Heart left ventricle (tissue), 16 donors: ENCODE measurements around the gene LONRF2. TPM values are rescaled to one million over a fixed set of nuclear protein-coding genes. Genes with fewer than 3 reads are reported as not detected.
"Not testable (repeated sequence)": the region's sequence is repeated elsewhere in the genome, so short reads cannot be mapped to it uniquely, and the experiment has no call there.

ENCODE experiments used
- ATAC-seq, 4 donors: fragments of 200-7000 bp; cut with Tn5 transposase; one replicate each; pipeline ENCODE4 v1.9.1; 2020 to 2022; ENCODE audit warnings: moderate library complexity in 4 of 4, mild to moderate bottlenecking in 3 of 4, moderate number of reproducible peaks in 1 of 4
- DNase-seq, 5 donors: peaks; one replicate each; pipeline ENCODE4 v3.0.0-alpha.2; 2020
- H3K27ac ChIP-seq, 12 donors: fragments of 200-600 bp; sonication (generic) in 4 of 12; one replicate each; pipeline versions ENCODE4 v1.5.0 to v1.8.0; 2016 to 2022; ENCODE audit warnings: mild to moderate bottlenecking in 2 of 12
- H3K27me3 ChIP-seq, 9 donors: fragments of 200-600 bp; sonication (generic) in 2 of 9; one replicate each; pipeline versions ENCODE4 v1.5.1 to v1.8.0; 2016 to 2022; ENCODE audit warnings: mild to moderate bottlenecking in 3 of 9
- H3K36me3 ChIP-seq, 9 donors: fragments of 200-600 bp; sonication (generic) in 2 of 9; one replicate each; pipeline versions ENCODE4 v1.5.0 to v1.8.0; 2018 to 2022; ENCODE audit warnings: mild to moderate bottlenecking in 2 of 9
- H3K4me1 ChIP-seq, 12 donors: fragments of 200-600 bp; sonication (generic) in 4 of 12; one replicate each; pipeline versions ENCODE4 v1.5.0 to v1.8.0; 2016 to 2022; ENCODE audit warnings: mild to moderate bottlenecking in 3 of 12
- H3K4me3 ChIP-seq, 12 donors: fragments of 200-600 bp; sonication (generic) in 4 of 12; one replicate each; pipeline versions ENCODE4 v1.5.0 to v1.8.0; 2017 to 2022; ENCODE audit warnings: mild to moderate bottlenecking in 9 of 12, moderate library complexity in 4 of 12
- H3K9me3 ChIP-seq, 12 donors: fragments of 200-600 bp; sonication (generic) in 4 of 12; one replicate each; pipeline versions ENCODE4 v1.5.0 to v1.8.0; 2016 to 2022; ENCODE audit warnings: mild to moderate bottlenecking in 1 of 12
- POLR2A ChIP-seq, 2 donors: fragments of 450-650 bp; IDR thresholded peaks; one replicate each; pipeline ENCODE4 v1.6.1; 2017; ENCODE audit warnings: antibody characterized with exemption in 2 of 2, mild to moderate bottlenecking in 2 of 2, moderate library complexity in 2 of 2
- WGBS, 4 donors: extraction: QIAGEN DNeasy Blood & Tissue Kit in 2 of 4; methylation state at CpG; one replicate each; pipeline versions ENCODE4 v1.1.5 to v1.1.7; 2013 to 2018; 5-methylcytosine and 5-hydroxymethylcytosine counted together
- intact Hi-C, 10 donors: fragments of 100-400 bp; cut with DNase I; formaldehyde crosslinking; loops; one replicate each; pipeline versions ENCODE4 v1.11.1 to v1.14.2; 2022
- long read RNA-seq, 3 donors: library from polyadenylated mRNA; unstranded; transcript quantifications; one replicate each; pipeline ENCODE4 v2.0.0, GENCODE V29; 2020 to 2021
- polyA plus RNA-seq, 2 donors: library from polyadenylated mRNA; stranded (reverse); fragments of 200-250 nt; gene quantifications; one replicate each; pipeline ENCODE4 v1.2.3, GENCODE V29; 2013
- total RNA-seq, 9 donors: library from RNA; depleted of rRNA in 2 of 9; stranded (reverse); fragments of >200 nt in 2 of 9; fragmentation: NEBNext Ultra II Directional in 3 of 9; extraction: Animal tissue kit (Norgen Biotek cat#: 25700) in 3 of 9; gene quantifications; one replicate each; pipeline versions ENCODE4 v1.1.0 to v1.2.4, GENCODE V29; 2016 to 2023
- TF ChIP-seq, protein P1 (sequence below), 12 donors: fragments of 200-600 bp; sonication (generic) in 4 of 12; IDR thresholded peaks; one replicate each; pipeline versions ENCODE4 v1.5.0 to v1.8.0; 2018 to 2022; ENCODE audit warnings: antibody characterized with exemption in 12 of 12, mild to moderate bottlenecking in 5 of 12
- donor health status: ischemic (EF 13 %, LVEDD 7.1; RV severe dilation, severe dysfunction).
- donor health status: healthy with polysubstance abuse.
- donor health status: DM: no; HTN: yes; CAD: no.
- donor health status: DM: no; HTN: no; CAD: no.
- donor health status: ischemic (EF 25% LVEDD 6.9; RV normal size, moderate dysfunction).
- donor health status: ischemic (EF 25% LVEDD 5.7; RV mildly dilated, moderate dysfunction).
- donor health status: healthy.
- donor health status: DM: yes; HTN: yes; CAD: no.
- donor health status: ischemic (EF 35%, LVEDD 5.7; RV mildly dilated, moderate dysfunction).
- donor health status: nonischemic (EF 11% LVEDD 7.7; RV severe dilation, severe dysfunction).
- donor health status: DM: yes; HTN: yes; CAD: no.
- donor health status: PGD.
- donor health status: ischemic (EF 29% LVEDD 5.4; RV normal size, mild dysfunction).
- donor health status: nonischemic (EF 23%, LVEDD 6.1; RV moderate dilation, normal function).

Gene LONRF2
- total RNA-seq, result 10 to 100 TPM; 14.2 to 29.7 (median 21.1) TPM
- polyA plus RNA-seq, result 1 to 10 TPM; 2.4 to 3.0 TPM
- long read RNA-seq, donor 1, full-length matches to known transcripts, result 6 of 18 reads
- long read RNA-seq, donor 1, partial matches to known transcripts, result 1 of 18 reads
- long read RNA-seq, donor 1, other reads (novel, unspliced or antisense), result 11 of 18 reads
- long read RNA-seq, donor 2, partial matches to known transcripts, result 0 of 9 reads
- long read RNA-seq, donor 2, other reads (novel, unspliced or antisense), result 9 of 9 reads
- long read RNA-seq, donor 3, full-length matches to known transcripts, result 4 of 25 reads
- long read RNA-seq, donor 3, partial matches to known transcripts, result 4 of 25 reads
- long read RNA-seq, donor 3, other reads (novel, unspliced or antisense), result 17 of 25 reads

DNA sequence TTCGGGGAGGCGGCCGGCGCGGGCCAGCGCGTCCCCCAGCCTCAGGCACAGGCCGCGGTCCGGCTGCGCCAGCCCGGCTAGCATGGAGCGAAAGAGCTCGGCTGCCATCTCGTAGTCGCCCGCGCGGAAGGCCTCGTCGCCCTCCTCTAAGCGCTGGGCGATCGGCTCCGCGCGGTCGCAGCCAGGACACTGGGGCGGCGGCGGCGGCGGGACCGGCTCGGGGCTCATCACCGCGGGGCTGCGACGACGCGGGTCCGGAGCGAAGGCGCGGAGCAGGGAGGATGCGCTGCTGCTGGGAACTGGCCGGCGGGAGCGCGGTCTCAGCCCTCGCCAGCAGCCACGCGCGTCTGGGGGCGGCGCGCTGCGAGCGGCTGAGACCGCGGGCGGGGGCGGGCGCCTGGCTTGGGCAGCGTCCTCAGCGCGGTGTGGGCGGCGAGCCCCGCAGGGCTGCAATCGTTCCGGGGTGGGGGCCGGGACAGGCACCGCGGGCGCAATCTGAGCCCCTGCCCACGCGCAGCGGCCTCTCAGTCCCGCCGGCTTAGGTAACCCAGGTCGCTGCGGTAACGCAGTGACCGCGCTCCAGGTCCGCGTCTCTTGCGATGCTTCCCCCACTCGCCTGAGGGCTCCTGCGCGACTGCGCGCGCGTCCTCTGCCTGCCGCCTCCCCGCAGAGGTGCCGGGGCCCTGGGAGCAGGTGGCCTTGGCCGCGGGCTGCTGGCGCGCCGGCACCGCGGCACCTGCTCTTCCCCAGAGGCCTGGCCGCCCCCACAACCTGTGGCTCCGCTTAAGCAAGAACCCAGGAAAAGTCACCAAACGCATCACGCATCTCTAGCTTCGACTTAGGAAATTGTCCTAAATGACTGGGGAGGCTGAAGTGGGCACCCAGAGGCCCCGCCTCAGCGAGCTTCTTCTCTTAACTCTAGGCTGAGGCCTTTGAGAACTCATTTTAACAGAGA, at the start of gene LONRF2:
Gene LONRF2, minus strand, starts transcription at position 636 of the 955 bp plus-strand sequence. Its CDS starts 408 bp downstream, at position 228.
- ATAC-seq (peak in 3 of 4 donors; percentile 74 to 86 (median 80)), DNase-seq (peak; percentile 46 to 73 (median 54))
- Histone ChIP-seq H3K4me1 (peaks cover 0 to 22% (median 3%) of the 10 kb centered on the region in 12 donors), H3K27me3 (peaks cover 0 to 61% (median 0%) of the 10 kb centered on the region in 9 donors), H3K27ac (peak within 1 kb of the TSS; percentile 0 to 87 (median 76)), H3K36me3 (no peaks in the 10 kb centered on the region), H3K4me3 (peak within 1 kb of the TSS; percentile 32 to 80 (median 60)), H3K9me3 (peaks cover 0 to 13% (median 10%) of the 10 kb centered on the region in 12 donors)
- 1 to 6% (median 3%) methylated on average over 29 to 113 of the region's 113 CpGs for WGBS, 4 donors
- TF ChIP-seq POLR2A (IDR thresholded peaks at IDR 0.05), result no peak
- TF ChIP-seq, protein P1, sequence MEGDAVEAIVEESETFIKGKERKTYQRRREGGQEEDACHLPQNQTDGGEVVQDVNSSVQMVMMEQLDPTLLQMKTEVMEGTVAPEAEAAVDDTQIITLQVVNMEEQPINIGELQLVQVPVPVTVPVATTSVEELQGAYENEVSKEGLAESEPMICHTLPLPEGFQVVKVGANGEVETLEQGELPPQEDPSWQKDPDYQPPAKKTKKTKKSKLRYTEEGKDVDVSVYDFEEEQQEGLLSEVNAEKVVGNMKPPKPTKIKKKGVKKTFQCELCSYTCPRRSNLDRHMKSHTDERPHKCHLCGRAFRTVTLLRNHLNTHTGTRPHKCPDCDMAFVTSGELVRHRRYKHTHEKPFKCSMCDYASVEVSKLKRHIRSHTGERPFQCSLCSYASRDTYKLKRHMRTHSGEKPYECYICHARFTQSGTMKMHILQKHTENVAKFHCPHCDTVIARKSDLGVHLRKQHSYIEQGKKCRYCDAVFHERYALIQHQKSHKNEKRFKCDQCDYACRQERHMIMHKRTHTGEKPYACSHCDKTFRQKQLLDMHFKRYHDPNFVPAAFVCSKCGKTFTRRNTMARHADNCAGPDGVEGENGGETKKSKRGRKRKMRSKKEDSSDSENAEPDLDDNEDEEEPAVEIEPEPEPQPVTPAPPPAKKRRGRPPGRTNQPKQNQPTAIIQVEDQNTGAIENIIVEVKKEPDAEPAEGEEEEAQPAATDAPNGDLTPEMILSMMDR (IDR thresholded peaks at IDR 0.05), result peak in 2 of 12 donors; percentile 4 to 15
- intact Hi-C loops, result no loop called here

DNA sequence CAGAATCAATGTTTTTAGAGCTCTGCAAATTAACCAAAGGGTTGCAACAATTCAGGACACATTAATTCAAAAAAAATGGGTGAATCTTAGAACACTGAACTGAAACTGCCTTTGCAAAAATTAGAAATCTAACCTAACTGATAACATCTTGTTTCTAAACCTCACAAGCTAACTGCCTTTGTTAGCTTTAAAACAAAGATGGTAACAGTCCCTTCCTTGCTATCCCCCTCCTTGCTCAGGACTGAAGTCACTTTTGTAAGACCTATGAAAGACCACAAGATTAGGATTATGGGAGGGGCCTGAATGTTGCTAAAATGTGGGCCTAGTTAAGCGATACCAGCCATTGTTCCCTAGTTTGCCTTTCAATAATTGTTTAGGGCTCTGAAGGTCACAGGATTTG, 44.9 kb upstream of the LONRF2 start:
- Histone ChIP-seq H3K27ac (no peak overlapping the region), H3K36me3 (no peaks in the 10 kb centered on the region), H3K27me3 (no peaks in the 10 kb centered on the region), H3K9me3 (peaks cover 0 to 42% (median 15%) of the 10 kb centered on the region in 12 donors), H3K4me1 (peaks cover 0 to 5% (median 0%) of the 10 kb centered on the region in 12 donors), H3K4me3 (no peak overlapping the region)
- TF ChIP-seq, protein P1 (IDR thresholded peaks at IDR 0.05), result no peak
- TF ChIP-seq POLR2A (IDR thresholded peaks at IDR 0.05), result no peak
- DNase-seq (no peak), ATAC-seq (no peak)
- WGBS, 4 donors, result 79 to 83% (median 80%) methylated on average over 1 of the region's 1 CpG
- intact Hi-C loops, result no loop called here

- no peak overlapping the region for H3K27ac ChIP-seq
- TF ChIP-seq, protein P1 (IDR thresholded peaks at IDR 0.05), result no peak
- no peak for TF ChIP-seq POLR2A (IDR thresholded peaks at IDR 0.05)
- ATAC-seq, result no peak
Observed at GRCh38 chr2:100365434-100365833, 43.1 kb upstream of the LONRF2 start.

GRCh38 chr2:100362269-100362668, 40.0 kb upstream of the LONRF2 start:
- H3K27ac ChIP-seq, H3K4me3 ChIP-seq, H3K36me3 ChIP-seq, H3K27me3 ChIP-seq, DNase-seq, H3K4me1 ChIP-seq, intact Hi-C loops, ATAC-seq: not testable (repeated sequence)
- 88 to 94% (median 91%) methylated on average over 7 of the region's 7 CpGs for WGBS, 4 donors
- H3K9me3 ChIP-seq, result peaks cover 0 to 27% (median 13%) of the 10 kb centered on the region in 12 donors

More at GRCh38 chr2:100365434-100365833, 43.1 kb upstream of the LONRF2 start:
- no peaks in the 10 kb centered on the region for H3K36me3 ChIP-seq
- DNase-seq, result peak in 1 of 5 donors; percentile 12
- peaks cover 0 to 5% (median 0%) of the 10 kb centered on the region in 12 donors for H3K4me1 ChIP-seq
- 23 to 43% (median 33%) methylated on average over 3 of the region's 3 CpGs for WGBS, 4 donors
- no peaks in the 10 kb centered on the region for H3K27me3 ChIP-seq
- peaks cover 0 to 42% (median 15%) of the 10 kb centered on the region in 12 donors for H3K9me3 ChIP-seq
- intact Hi-C loops, result no loop called here
- no peak overlapping the region for H3K4me3 ChIP-seq
